Adrenal gland (tissue), 12 donors: ENCODE data around the gene CAMK1G. TPM values are rescaled to one million over a fixed set of nuclear protein-coding genes. Genes with fewer than 3 reads are reported as not detected.
A peak's percentile ranks its signal among the peaks of the same experiment; 100 is the strongest.

ENCODE experiments used
- DNase-seq, 7 donors: peaks; one replicate each; pipeline ENCODE4 v3.0.0-alpha.2; 2019 to 2020
- H3K27ac ChIP-seq, 5 donors: fragments of 200-600 bp; sonication (generic) in 4 of 5; 1 replicate in 3 of 5; 2 replicates in 2 of 5; pipeline versions ENCODE4 v1.5.1 to v1.8.0; 2016 to 2020; ENCODE audit warnings: mild to moderate bottlenecking in 1 of 5
- H3K27me3 ChIP-seq: fragments of 200-600 bp; 2 replicates; pipeline ENCODE4 v1.8.0; 2021
- H3K36me3 ChIP-seq, 2 donors: fragments of 200-600 bp; replicated peaks in 1 of 2; 1 replicate in 1 of 2; 2 replicates in 1 of 2; pipeline versions ENCODE4 v1.5.1 to v1.8.0; 2018 to 2022
- H3K4me1 ChIP-seq, 2 donors: fragments of 200-600 bp; replicated peaks in 1 of 2; 1 replicate in 1 of 2; 2 replicates in 1 of 2; pipeline versions ENCODE4 v1.5.1 to v1.8.0; 2018 to 2021
- H3K4me3 ChIP-seq, 4 donors: fragments of 200-600 bp; sonication (generic) in 3 of 4; one replicate each; pipeline ENCODE4 v1.5.1; 2016 to 2018
- H3K9me3 ChIP-seq, 3 donors: fragments of 200-600 bp; sonication (generic) in 1 of 3; replicated peaks in 1 of 3; 1 replicate in 2 of 3; 2 replicates in 1 of 3; pipeline versions ENCODE4 v1.5.1 to v1.8.0; 2016 to 2021
- POLR2A ChIP-seq, 2 donors: fragments of 450-650 bp; IDR thresholded peaks; one replicate each; pipeline ENCODE4 v1.6.1; 2017; ENCODE audit warnings: antibody characterized with exemption in 2 of 2, mild to moderate bottlenecking in 2 of 2, moderate library complexity in 1 of 2
- WGBS, 4 donors: extraction: QIAGEN DNeasy Blood & Tissue Kit in 2 of 4; methylation state at CpG; one replicate each; pipeline versions ENCODE4 v1.1.5 to v1.1.7; 2013 to 2017; 5-methylcytosine and 5-hydroxymethylcytosine counted together
- intact Hi-C, 2 donors: fragments of 100-400 bp; cut with DNase I; formaldehyde crosslinking; loops; one replicate each; pipeline versions ENCODE4 v1.14.1 to v1.15.0; 2022 to 2023
- polyA plus RNA-seq, 3 donors: library from polyadenylated mRNA; stranded (reverse); fragments of 200-250 nt in 2 of 3; fragments of 350-450 nt in 1 of 3; fragmentation: Illumina TruSeq in 1 of 3; extraction: RNeasy Lipid Tissue Mini Kit (QIAGEN cat#74804) in 1 of 3; gene quantifications; one replicate each; pipeline ENCODE4 v1.2.3, GENCODE V29; 2013 to 2014
- total RNA-seq, 9 donors: library from RNA; depleted of rRNA in 4 of 9; stranded (reverse); fragments of >200 nt in 4 of 9; fragments of 120-200 nt in 1 of 9; fragmentation: NEBNext Ultra II Directional in 1 of 9; extraction: Animal tissue kit (Norgen Biotek cat#: 25700) in 1 of 9; gene quantifications; one replicate each; pipeline versions ENCODE4 v1.1.0 to v1.2.4, GENCODE V29; 2013 to 2023
- TF ChIP-seq, protein P1 (sequence below), 6 experiments: fragments of 450-650 bp in 4 of 6; fragments of 200-600 bp in 2 of 6; sonication (generic) in 1 of 6; IDR thresholded peaks; 1 replicate in 5 of 6; 2 replicates in 1 of 6; pipeline versions ENCODE4 v1.5.1 to v1.8.0; 2016 to 2021; ENCODE audit warnings: antibody characterized with exemption in 6 of 6, mild to moderate bottlenecking in 2 of 6, moderate library complexity in 1 of 6
- donor health status: healthy with polysubstance abuse.
- donor health status: Bipolar disorder and iron deficiency.
- donor health status: DM: yes; HTN: yes; CAD: no.
- donor health status: DM: no; HTN: no; CAD: no.
- donor health status: DM: no; HTN: no; CAD: no.
- donor health status: DM: yes; HTN: yes; CAD: no.

The CAMK1G gene
- total and polyA plus RNA-seq, 12 donors: 0.57 to 8.4 (median 2.3) TPM

DNA sequence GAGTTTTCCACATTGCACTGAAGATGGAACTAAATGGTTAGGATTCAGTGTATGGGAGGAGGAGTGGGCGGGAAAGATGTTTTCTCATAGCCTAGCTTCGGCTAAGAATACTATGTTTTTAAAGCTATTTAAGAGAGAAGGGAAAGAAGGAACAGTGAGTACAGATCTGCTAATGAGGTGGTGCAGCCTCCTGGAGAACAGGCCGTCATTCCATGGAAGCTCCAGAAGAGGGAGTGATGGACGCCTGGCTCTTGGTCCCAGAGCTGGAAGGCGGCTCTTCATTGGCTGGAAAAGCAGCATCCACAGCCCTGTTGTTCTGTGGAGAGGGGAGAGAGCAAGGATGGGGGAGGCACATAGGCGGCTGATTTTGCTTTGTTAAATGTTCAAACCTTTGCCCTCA, 6.9 kb downstream of the CAMK1G start:
- no peaks in the 10 kb centered on the region for H3K9me3 ChIP-seq
- H3K4me1 ChIP-seq: peaks cover 2 to 18% of the 10 kb centered on the region in 2 donors
- WGBS, 4 donors: 63 to 78% (median 67%) methylated on average over 6 of the region's 6 CpGs
- H3K4me3 ChIP-seq: no peak overlapping the region
- H3K27ac ChIP-seq: peak overlapping the region in 1 of 5 donors; percentile 13
- peak in 2 of 7 donors; percentile 27 to 61 for DNase-seq
- no peak for TF ChIP-seq POLR2A (IDR thresholded peaks at IDR 0.05)
- TF ChIP-seq, protein P1, sequence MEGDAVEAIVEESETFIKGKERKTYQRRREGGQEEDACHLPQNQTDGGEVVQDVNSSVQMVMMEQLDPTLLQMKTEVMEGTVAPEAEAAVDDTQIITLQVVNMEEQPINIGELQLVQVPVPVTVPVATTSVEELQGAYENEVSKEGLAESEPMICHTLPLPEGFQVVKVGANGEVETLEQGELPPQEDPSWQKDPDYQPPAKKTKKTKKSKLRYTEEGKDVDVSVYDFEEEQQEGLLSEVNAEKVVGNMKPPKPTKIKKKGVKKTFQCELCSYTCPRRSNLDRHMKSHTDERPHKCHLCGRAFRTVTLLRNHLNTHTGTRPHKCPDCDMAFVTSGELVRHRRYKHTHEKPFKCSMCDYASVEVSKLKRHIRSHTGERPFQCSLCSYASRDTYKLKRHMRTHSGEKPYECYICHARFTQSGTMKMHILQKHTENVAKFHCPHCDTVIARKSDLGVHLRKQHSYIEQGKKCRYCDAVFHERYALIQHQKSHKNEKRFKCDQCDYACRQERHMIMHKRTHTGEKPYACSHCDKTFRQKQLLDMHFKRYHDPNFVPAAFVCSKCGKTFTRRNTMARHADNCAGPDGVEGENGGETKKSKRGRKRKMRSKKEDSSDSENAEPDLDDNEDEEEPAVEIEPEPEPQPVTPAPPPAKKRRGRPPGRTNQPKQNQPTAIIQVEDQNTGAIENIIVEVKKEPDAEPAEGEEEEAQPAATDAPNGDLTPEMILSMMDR (IDR thresholded peaks at IDR 0.05): peak in 2 of 6 experiments; percentile 25 to 37
- intact Hi-C loops: no loop called here
- H3K36me3 ChIP-seq: no peaks in the 10 kb centered on the region
- no peaks in the 10 kb centered on the region for H3K27me3 ChIP-seq

DNA sequence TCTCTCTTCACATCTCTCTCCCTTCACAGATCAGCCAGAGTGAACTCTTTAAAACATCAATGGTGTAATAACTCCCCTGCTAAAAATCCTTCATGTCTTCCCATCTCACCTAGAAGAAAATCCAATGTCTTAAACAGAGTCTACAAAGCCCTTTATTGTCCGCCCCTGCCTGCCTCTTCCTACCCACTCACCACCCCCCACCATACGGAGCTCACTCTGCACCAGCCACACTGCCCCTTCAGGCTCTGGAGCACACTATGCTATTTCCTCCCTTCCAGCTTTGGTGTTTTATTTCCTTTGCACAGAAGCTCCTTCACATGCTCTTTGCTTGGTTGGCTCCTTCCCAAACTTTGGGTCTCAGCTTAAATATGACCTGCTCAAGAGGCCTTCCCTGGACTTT, 10.2 kb downstream of the CAMK1G start:
- no peaks in the 10 kb centered on the region for H3K9me3 ChIP-seq
- H3K4me1 ChIP-seq: no peaks in the 10 kb centered on the region
- intact Hi-C loops: no loop called here
- WGBS, 4 donors: 64 to 67% (median 65%) methylated on average over 2 of the region's 2 CpGs
- no peaks in the 10 kb centered on the region for H3K36me3 ChIP-seq
- no peak overlapping the region for H3K4me3 ChIP-seq
- H3K27me3 ChIP-seq: no peaks in the 10 kb centered on the region
- DNase-seq: no peak
- H3K27ac ChIP-seq: no peak overlapping the region
- TF ChIP-seq, protein P1 (IDR thresholded peaks at IDR 0.05): no peak
- no peak for TF ChIP-seq POLR2A (IDR thresholded peaks at IDR 0.05)

DNA sequence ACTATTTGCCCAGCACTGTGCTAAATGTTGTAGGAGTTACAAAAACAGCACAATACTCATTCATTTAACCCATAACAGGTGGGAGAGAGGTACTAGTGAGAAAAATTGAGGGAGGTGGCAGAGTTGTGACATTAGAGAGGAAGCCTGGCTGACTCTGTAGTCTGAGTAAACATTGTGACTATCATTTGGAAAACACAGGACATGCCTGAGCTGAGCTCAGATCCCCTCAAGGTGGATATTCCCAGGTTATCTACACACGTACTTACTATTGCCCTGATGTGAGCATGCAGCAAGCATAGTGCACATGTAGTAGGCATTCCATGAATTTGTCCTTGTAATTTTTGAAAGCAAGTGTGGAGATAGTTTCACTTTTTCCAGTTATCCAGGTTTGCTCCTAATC, 10.9 kb downstream of the CAMK1G start:
- Histone ChIP-seq H3K27me3 (no peaks in the 10 kb centered on the region), H3K4me1 (no peaks in the 10 kb centered on the region), H3K4me3 (no peak overlapping the region), H3K27ac (no peak overlapping the region), H3K9me3 (no peaks in the 10 kb centered on the region), H3K36me3 (no peaks in the 10 kb centered on the region)
- 47 to 74% (median 57%) methylated on average over 1 of the region's 1 CpG for WGBS, 4 donors
- no peak for TF ChIP-seq POLR2A (IDR thresholded peaks at IDR 0.05)
- TF ChIP-seq, protein P1 (IDR thresholded peaks at IDR 0.05): no peak
- intact Hi-C loops: no loop called here
- DNase-seq: no peak

DNA sequence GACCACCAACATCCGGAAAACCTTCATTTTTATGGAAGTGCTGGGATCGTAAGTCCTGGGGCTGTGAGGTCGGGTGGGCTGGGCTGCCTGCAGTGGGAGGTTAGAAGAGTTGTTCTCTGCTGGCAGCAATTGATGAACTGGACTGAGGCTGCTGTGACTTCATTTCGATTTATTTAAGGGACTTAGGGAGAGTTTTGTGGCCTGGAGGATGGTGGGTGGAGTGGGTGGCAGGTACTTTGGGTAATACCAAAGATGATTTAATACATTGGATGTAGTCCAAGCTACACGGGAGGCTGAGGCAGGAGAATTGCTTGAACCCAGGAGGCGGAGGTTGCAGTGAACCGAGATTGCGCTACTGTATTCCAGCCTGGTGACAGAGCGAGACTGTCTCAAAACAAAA, 11.5 kb downstream of the CAMK1G start:
- TF ChIP-seq, protein P1 (IDR thresholded peaks at IDR 0.05): no peak
- TF ChIP-seq POLR2A (IDR thresholded peaks at IDR 0.05): no peak
- Histone ChIP-seq H3K4me1 (no peaks in the 10 kb centered on the region), H3K4me3 (no peak overlapping the region), H3K9me3 (no peaks in the 10 kb centered on the region), H3K27ac (no peak overlapping the region), H3K27me3 (no peaks in the 10 kb centered on the region), H3K36me3 (no peaks in the 10 kb centered on the region)
- intact Hi-C loops: no loop called here
- no peak for DNase-seq
- WGBS, 4 donors: 67 to 74% (median 73%) methylated on average over 9 of the region's 9 CpGs
